MM.1S (cell line): Measurements from ENCODE around the gene DGLUCY.

Source experiments
- DNase-seq: peaks from one replicate; pipeline ENCODE4 v3.0.0-alpha.2; 2015
- H2AFZ ChIP-seq: fragments of 300-600 bp; sonication (generic); 2 replicates; pipeline ENCODE4 v1.6.0; 2016; ENCODE audit warnings: antibody characterized with exemption, low read length
- H3F3A ChIP-seq: fragments of 300-600 bp; sonication (generic); 2 replicates; pipeline ENCODE4 v1.6.1; 2016; ENCODE audit warnings: mild to moderate bottlenecking, antibody characterized with exemption, low read length, moderate library complexity, mixed read lengths; ENCODE audit not compliant: insufficient read depth
- H3K27ac ChIP-seq: fragments of 300-600 bp; sonication (generic); 2 replicates; pipeline ENCODE4 v1.5.1; 2016; ENCODE audit warnings: mild to moderate bottlenecking, low read length
- H3K27me3 ChIP-seq: fragments of 300-600 bp; sonication (generic); replicated peaks from 2 replicates; pipeline ENCODE4 v1.6.0; 2016; ENCODE audit warnings: low read length; ENCODE audit not compliant: insufficient read depth
- H3K36me3 ChIP-seq: fragments of 300-600 bp; sonication (generic); replicated peaks from 2 replicates; pipeline ENCODE4 v1.6.1; 2016; ENCODE audit warnings: mild to moderate bottlenecking, low read length, mixed read lengths; ENCODE audit not compliant: insufficient read depth
- H3K4me1 ChIP-seq: fragments of 300-600 bp; sonication (generic); 2 replicates; pipeline ENCODE4 v1.6.1; 2016; ENCODE audit warnings: low read length, mixed read lengths
- H3K4me2 ChIP-seq: fragments of 300-600 bp; sonication (generic); 2 replicates; pipeline ENCODE4 v1.6.0; 2016; ENCODE audit warnings: low read depth, low read length
- H3K4me3 ChIP-seq: fragments of 300-600 bp; sonication (generic); 2 replicates; pipeline ENCODE4 v1.5.1; 2016; ENCODE audit warnings: low read length, mixed read lengths
- H3K79me2 ChIP-seq: fragments of 300-600 bp; sonication (generic); 2 replicates; pipeline ENCODE4 v1.6.1; 2016; ENCODE audit warnings: mixed run types, low read length, mixed read lengths
- H3K9ac ChIP-seq: fragments of 300-600 bp; sonication (generic); 2 replicates; pipeline ENCODE4 v1.6.1; 2016; ENCODE audit warnings: low read length, mixed read lengths
- H3K9me2 ChIP-seq: fragments of 300-600 bp; sonication (generic); replicated peaks from 2 replicates; pipeline ENCODE4 v1.6.1; 2016; ENCODE audit warnings: mild to moderate bottlenecking, low read length, mixed read lengths; ENCODE audit not compliant: insufficient read depth
- H3K9me3 ChIP-seq: fragments of 300-600 bp; sonication (generic); replicated peaks from 2 replicates; pipeline ENCODE4 v1.6.1; 2016; ENCODE audit warnings: mild to moderate bottlenecking, low read length, mixed read lengths; ENCODE audit not compliant: insufficient read depth
- H4K20me1 ChIP-seq: fragments of 300-600 bp; sonication (generic); 2 replicates; pipeline ENCODE4 v1.6.1; 2016; ENCODE audit warnings: mild to moderate bottlenecking, low read length, moderate library complexity, mixed read lengths; ENCODE audit not compliant: insufficient read depth
- CTCF ChIP-seq: fragments of 300-600 bp; sonication (generic); IDR thresholded peaks from 2 replicates; pipeline ENCODE4 v1.5.1; 2016; ENCODE audit warnings: antibody characterized with exemption, low read length, mixed read lengths
- EZH2 ChIP-seq: fragments of 300-600 bp; sonication (generic); optimal IDR thresholded peaks from 2 replicates; pipeline ENCODE3; 2017; ENCODE audit warnings: low read depth, mild to moderate bottlenecking, antibody characterized with exemption, low read length, mixed read lengths
- EZH2phosphoT487 ChIP-seq: fragments of 300-600 bp; sonication (generic); IDR thresholded peaks from 2 replicates; pipeline ENCODE4 v1.6.1; 2018; ENCODE audit warnings: antibody characterized with exemption, low read length

Gene DGLUCY

GRCh38 chr14:91202234-91202974 lies 88.5 kb downstream of the DGLUCY start:
- H3F3A ChIP-seq = no peaks in the 10 kb centered on the region
- H4K20me1 ChIP-seq = no peaks in the 10 kb centered on the region
- DNase-seq = no peak
- no peak overlapping the region for H2AFZ ChIP-seq
- H3K9me2 ChIP-seq = no peaks in the 10 kb centered on the region
- no peak overlapping the region for H3K4me2 ChIP-seq
- no peak overlapping the region for H3K4me3 ChIP-seq
- no peaks in the 10 kb centered on the region for H3K79me2 ChIP-seq
- H3K4me1 ChIP-seq = no peaks in the 10 kb centered on the region
- no peak overlapping the region for H3K9ac ChIP-seq
- no peak overlapping the region for H3K27ac ChIP-seq
- H3K9me3 ChIP-seq = no peaks in the 10 kb centered on the region
- no peaks in the 10 kb centered on the region for H3K27me3 ChIP-seq
- TF ChIP-seq EZH2 (no peak), EZH2phosphoT487 (no peak), CTCF (no peak)
- H3K36me3 ChIP-seq = 0 out of 2 replicates have a peak, but pooled peaks cover 2% of the 10 kb centered on the region

- Histone ChIP-seq H4K20me1 (no peaks in the 10 kb centered on the region), H3K27me3 (no peaks in the 10 kb centered on the region), H3K9ac (no peak overlapping the region), H3K9me3 (no peaks in the 10 kb centered on the region), H3K4me2 (no peak overlapping the region), H3K27ac (no peak overlapping the region), H3K36me3 (0 out of 2 replicates have a peak, but pooled peaks cover under 1% of the 10 kb centered on the region), H3K4me1 (no peaks in the 10 kb centered on the region), H3K4me3 (no peak overlapping the region), H2AFZ (no peak overlapping the region), H3K9me2 (no peaks in the 10 kb centered on the region), H3K79me2 (no peaks in the 10 kb centered on the region), H3F3A (no peaks in the 10 kb centered on the region)
- no peak for DNase-seq
- TF ChIP-seq EZH2phosphoT487 (no peak), EZH2 (no peak), CTCF (no peak)
These were observed 90.8 kb downstream of the DGLUCY start for GRCh38 chr14:91204657-91205056.

GRCh38 chr14:91205459-91205858 lies 91.6 kb downstream of the DGLUCY start:
- H3F3A ChIP-seq = no peaks in the 10 kb centered on the region
- no peaks in the 10 kb centered on the region for H3K9me2 ChIP-seq
- TF ChIP-seq EZH2 (no peak), CTCF (no peak), EZH2phosphoT487 (no peak)
- no peaks in the 10 kb centered on the region for H3K27me3 ChIP-seq
- H3K79me2 ChIP-seq = no peaks in the 10 kb centered on the region
- H3K36me3 ChIP-seq = no peaks in the 10 kb centered on the region
- DNase-seq = no peak
- H4K20me1 ChIP-seq = no peaks in the 10 kb centered on the region
- H3K9me3 ChIP-seq = no peaks in the 10 kb centered on the region
- no peak overlapping the region for H3K4me2 ChIP-seq
- no peak overlapping the region for H3K4me3 ChIP-seq
- no peaks in the 10 kb centered on the region for H3K4me1 ChIP-seq
- H3K27ac ChIP-seq = no peak overlapping the region
- no peak overlapping the region for H3K9ac ChIP-seq
- H2AFZ ChIP-seq = no peak overlapping the region
